ENCODE data around the gene KMT2C.

KMT2C gene

DNA sequence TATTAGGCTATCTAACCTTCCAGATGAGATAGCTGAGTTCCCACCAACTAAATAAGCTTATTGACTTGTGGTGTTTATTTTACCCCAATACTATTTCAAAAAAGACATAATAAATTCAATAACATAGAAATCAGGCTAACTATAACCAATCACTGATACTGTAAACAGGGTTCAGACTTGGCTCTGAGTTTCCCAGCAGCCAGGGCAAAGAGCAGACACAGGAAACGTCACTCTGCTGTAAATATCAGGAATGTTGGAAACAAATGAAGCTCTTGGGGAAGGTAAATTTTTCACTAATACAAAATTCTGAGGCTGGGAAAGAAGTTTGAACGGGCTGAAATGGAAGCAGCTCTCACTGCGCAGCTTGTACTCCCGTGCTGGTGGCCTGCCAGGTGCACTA, 295.7 kb downstream of the KMT2C start:
- DNase-seq (ENCODE audit: low spot score), result no peak

DNA sequence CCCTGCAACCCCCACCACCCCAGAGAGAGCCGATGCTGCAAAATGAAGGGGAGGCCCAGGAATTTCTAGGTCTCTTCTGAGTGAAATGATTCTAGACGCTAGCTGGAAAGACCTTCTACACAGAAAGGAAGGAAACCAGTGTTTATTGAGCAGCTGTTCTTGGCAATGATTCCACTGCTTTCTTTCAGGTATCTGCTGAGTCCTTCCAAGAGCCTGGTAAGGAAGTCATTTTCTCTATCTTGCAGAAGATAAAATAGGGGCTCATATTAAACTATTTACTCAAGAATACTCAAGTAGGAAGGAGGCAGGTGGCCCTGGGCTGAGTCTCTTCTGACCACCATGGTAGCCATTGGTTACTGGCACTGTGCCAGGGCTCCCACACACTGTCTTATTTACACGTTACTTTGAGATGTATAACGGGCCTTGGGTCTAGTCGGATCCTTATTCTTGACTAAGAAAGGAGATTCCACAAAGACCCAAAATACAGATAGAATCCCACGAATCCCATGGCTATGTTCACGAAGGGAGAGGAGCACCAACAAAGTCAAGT, 298.3 kb downstream of the KMT2C start:
- no peak for DNase-seq (ENCODE audit: low spot score)

DNA sequence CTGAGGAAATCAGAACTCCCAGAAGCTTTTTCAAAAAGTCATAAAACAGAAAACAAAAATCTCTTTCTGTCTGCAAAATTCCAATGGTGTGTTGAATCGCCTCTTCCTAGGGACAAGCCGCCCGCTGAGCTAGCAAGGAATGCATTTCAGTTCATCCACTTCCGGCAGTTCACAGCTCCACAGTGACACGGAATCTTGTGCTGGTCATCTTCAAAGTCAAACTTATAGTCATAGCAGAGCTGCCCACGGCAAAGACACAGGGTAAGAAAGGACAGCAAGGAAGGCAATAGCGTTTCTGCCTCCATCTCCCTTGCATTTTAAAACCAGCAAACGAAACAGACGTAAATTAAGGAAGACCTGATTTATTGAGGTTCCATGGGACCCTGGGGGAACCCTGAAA, 299.1 kb downstream of the KMT2C start:
- DNase-seq (ENCODE audit: low spot score), result no peak

DNA sequence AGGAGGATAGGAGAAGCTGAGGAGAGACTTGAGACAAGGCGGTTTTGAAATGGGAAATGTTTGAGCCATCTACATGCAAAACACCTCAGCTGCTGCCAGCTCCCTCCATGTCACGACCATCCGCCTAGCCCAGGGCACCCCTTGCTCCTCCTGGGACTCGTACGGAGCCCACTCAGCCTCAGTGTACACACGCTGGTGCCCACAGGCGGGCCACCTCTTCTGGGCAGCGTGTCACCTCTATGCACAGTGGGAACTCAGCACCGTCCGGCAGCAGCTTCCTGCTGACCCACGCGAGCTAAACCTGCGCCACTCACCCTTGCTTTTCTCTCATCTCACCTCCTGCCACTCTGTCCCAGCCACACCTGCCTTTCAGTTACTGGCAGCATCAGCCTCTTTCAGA, 302.0 kb downstream of the KMT2C start:
- DNase-seq (ENCODE audit: low spot score), result no peak

DNA sequence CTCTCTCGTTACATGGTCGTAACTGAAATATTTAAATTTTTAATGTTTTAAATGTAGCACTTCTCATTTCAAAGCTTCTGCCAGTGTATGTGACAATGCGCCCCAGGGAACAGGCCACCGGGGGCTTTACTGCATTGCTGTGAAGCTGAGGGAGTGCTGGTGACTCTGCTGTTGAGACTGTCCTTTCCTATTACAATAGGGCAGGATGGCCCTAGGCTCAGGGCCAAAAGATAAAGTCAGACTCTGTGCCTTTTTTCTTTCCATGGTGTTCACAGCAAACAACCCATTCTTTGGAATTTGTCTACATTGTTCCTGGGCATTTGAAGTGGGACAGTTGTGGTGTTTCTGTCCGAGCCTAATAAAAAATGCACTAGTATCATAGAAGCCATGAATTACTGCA, 303.0 kb downstream of the KMT2C start:
- DNase-seq (ENCODE audit: low spot score), result no peak

DNA sequence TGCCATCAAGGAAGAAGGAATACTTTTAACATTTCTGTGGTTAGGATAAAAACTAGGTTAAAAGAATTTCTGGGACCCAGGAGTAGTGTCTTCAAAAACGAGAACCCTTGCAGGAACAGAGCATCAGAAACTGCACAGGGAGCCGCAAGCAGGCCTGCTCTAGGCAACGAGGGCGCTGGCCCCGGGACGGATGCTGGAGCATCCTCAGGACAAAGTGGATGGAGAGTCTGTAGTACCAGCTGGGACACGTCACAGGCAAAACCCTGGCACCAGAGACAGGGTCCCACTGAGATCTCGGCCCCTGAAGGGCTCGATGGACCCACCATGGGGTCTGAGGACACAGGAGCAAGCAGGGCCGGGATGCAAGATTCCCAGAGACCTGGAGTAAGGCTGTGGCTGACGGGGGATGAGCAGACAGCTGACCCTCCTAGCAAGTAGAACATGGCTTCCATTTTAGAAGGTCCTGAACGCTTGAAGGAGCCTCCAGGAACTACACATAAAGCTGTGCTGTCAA, 303.8 kb downstream of the KMT2C start:
- DNase-seq (ENCODE audit: low spot score), result no peak

DNA sequence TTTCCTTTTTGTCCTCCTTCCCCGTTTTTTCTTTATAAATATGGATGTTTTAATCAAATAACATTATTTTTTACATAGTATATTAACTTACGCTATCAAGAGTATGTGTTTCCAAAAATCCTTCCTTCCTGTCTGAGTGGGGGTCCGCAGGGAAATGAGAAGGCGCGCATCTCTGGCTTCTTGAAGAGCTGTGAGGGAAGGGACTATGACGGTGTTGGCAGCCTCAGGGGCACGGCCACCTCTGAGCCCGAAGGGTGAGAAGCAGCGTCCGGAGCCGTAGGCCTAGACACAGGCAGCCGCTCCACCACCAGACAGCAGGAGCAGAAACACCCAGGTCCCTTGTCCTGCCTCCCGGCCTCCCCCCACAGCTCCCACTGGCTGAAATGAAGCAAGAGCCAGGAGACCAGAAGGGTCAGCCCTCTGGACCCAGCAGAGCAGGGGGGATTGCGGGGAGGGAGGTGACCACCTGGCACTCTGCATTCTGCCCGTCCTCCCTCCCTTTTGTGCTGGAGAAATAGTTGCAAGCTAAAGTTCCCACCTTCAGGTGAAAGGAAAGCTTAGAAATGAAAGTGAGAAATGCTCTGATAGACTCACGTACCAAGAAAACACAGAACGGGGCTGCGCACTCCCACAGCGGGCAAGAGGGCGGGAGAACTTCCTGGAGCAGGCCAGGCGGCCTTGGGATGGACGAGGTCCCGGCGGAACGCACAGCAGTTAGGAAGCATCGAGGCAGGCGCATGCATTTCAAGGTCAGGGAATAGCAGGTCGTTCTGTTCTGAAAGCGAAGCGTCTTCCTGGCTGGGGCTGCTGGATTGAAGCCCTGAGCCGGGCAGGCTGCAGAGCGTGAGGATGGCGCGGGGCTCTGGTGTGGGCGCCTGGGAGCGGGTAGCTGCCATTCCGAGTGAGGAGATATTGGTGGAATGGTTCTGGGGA, 304.9 kb downstream of the KMT2C start:
- no peak for DNase-seq (ENCODE audit: low spot score)

DNA sequence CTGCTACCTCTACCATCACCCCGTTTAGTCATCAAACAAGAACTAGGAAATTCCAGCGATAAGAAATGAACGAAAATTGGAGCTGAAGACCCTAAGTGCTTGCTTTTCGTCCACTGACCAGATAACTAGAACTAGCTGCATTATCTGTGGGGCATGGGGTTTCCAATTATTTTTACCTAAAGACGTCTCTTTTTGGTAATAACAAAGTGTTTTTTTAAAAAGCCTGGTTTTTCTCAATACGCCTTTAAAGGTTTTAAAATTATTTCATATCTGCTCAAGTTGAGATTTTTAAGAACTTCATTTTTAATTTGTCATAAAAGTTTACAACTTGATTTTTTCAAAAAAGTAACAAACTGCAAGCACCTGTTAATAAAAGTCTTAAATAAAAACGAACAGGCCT, 306.1 kb downstream of the KMT2C start:
- no peak for DNase-seq (ENCODE audit: low spot score)

DNA sequence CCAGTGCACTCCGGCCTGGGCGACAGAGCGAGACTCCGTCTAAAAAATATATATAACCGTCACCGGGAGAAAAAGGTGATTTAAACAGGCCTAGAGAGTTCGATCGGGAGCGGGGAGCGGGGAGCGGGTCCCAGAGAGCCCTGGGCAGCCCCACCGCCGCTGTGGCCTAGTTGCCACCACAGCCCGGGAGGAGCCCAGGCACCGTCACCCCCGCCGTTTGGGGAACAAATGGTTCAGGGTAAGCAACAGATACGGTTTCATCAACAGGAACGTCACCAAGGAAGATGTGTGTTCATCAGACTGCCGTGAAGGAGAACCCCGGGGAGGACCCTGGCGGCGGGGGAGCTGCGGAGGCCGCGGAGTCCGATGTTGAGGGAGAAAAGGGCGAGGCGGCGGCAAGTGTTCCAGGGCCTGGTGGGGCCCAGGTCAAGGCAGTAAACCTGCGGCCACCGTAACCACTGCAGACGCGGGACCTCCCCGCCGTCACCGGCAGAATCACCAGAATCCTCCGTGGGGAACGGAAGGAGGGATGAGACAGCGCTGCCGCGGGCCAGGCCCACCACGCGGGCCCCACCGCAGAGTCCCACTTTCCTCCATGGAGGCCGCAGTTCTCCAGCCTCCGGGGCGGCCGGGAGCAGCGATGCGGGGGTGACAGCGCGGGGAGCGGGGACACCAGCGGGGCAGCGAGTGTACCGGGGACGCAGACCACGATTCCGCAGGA, 306.9 kb downstream of the KMT2C start:
- DNase-seq (ENCODE audit: low spot score), result no peak

DNA sequence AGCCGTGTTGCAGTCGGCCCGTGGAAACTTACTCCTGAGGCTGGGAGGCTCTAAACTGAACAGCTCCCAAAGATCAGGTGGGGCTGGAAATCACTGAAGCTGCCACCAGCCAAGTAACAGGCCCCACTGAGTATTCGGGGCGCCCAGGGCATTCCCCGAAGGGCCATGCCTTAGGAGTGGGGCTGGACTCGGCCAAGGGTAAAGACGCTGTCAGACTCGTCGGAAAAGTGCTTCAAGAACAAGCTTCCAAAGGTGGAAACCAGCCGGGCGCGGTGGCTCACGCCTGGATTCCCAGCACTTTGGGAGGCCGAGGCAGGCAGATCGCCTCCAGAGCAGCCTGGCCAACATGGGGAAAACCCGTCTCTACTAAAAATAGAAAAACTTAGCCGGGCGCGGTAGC, 307.6 kb downstream of the KMT2C start:
- no peak for DNase-seq (ENCODE audit: low spot score)

DNA sequence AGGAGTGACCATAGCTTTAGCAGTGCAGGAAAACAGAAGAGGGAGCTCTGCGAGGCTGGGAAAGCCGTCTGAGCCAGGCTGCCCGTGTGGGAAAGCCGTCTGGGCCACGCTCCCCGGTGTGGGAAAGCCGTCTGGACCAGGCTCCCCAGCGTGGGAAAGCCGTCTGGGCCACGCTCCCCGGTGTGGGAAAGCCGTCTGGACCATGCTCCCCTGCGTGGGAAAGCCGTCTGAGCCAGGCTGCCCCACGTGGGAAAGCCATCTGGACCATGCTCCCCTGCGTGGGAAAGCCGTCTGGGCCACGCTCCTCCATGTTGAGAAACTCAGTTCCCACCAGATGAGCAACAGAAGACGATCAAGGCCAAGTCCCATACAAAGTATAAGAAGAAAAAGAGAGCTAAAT, 308.6 kb downstream of the KMT2C start:
- no peak for DNase-seq (ENCODE audit: low spot score)

DNA sequence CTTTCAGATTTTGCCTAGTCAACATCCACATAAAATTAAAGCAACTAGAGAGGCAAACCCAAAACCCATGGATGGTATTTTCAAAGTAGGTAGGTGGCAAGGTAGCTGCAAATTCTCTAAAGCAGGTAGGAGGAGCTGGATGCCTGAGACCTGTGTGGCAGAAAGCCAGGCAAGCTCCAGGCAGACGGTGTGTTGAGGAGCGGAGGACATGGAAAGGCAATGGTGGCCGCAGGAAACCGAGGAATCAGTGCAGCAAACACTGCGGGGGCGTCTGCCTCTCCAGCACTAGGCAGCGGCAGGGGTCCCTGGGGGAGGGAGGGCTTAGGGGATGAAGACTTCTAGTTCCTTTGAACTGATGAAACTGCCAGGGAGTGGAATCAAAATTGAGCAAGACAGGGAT, 309.1 kb downstream of the KMT2C start:
- no peak for DNase-seq (ENCODE audit: low spot score)

DNA sequence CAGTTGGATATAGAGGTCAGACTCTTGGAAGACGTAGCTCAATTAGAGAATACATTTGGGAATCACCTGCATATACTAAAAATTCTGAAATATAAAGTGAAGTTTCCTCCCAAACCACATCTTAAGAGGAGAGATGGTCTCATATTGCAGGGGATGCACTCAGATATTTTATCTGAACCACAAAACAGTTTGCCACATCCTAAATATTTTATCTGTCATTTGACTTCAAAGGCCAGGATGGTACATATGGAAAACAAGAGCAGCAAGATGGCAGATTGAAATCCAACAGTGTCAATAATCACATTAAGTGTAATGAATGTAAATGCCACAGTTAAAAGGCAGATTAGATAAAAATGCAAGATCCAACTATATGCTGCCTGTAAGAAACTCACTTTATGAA, 313.3 kb downstream of the KMT2C start:
- DNase-seq (ENCODE audit: low spot score), result no peak

DNA sequence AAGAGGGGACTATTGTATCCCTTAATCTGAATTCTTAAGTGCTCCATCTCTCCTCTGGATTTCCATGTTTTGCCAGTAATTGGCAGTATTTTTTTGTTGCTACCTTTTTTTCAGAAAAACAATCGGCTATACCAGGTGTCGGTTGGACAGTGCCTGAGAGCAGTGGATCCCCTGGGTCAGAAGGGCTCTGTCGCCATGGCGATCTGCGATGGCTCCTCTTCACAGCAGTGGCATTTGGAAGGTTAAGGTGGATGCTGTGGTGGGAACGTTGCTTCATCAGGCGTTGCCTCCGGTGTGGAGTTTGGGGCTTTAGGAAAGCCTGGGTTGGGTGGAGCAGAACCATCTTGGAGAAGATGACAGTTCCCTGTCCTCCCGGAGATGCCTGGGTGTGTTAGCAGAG, 314.4 kb downstream of the KMT2C start:
- no peak for DNase-seq (ENCODE audit: low spot score)

DNA sequence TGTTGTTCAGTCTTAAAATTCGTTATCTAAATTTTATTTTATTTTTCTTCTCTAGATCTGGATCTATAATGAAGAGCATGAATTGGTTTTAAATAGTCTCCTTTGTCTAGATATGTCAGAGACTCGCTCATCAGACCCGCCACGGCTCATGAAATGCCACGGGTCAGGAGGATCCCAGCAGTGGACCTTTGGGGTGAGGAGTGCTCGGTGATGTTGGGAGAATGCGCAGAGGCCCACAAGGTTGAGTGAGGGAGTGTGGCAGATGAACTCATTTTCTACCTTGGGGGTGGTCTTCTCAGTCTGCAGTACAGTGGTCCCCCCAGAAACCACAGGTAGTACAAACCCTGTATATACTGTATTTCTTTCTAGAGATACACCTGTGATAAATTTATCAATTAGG, 315.0 kb downstream of the KMT2C start:
- DNase-seq (ENCODE audit: low spot score), result no peak

DNA sequence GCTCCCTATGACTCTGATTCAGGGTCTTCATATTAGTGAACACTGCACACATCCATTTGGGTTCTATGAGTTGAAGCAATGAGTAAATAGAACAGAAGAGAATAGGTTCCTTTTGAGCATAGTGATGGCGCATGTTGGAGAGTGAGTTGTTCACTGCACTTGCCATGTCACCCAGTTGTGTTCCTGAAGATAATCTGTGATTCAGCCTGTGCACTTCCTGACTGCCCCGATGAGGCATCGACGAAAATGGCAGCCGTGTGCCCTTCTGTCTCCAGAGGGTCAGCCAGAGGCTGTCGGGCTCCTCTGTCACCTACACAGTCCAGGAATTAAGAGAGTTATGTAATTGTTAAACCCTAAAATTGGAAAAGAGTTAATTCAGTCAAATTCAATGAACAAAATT, 315.6 kb downstream of the KMT2C start:
- no peak for DNase-seq (ENCODE audit: low spot score)

DNA sequence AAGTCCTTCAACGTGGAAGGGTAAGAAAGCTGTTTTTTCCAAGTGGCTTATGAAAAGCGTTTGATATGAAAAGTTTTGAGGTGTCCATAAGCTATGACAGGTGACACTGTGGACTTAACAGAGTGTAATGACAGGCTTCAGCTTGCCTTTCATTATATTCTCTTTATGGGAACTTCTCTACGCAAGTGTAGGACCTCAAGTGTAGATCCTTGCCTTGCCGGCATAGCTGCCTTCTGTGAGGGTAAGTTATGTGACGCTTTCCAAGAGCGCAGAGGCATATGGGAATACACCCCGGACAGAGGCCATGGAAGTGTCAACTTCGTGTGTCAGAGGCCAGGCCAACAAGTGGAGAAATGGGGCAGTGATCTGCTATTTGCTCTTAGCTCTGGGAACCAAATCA, 318.4 kb downstream of the KMT2C start:
- no peak for DNase-seq (ENCODE audit: low spot score)

DNA sequence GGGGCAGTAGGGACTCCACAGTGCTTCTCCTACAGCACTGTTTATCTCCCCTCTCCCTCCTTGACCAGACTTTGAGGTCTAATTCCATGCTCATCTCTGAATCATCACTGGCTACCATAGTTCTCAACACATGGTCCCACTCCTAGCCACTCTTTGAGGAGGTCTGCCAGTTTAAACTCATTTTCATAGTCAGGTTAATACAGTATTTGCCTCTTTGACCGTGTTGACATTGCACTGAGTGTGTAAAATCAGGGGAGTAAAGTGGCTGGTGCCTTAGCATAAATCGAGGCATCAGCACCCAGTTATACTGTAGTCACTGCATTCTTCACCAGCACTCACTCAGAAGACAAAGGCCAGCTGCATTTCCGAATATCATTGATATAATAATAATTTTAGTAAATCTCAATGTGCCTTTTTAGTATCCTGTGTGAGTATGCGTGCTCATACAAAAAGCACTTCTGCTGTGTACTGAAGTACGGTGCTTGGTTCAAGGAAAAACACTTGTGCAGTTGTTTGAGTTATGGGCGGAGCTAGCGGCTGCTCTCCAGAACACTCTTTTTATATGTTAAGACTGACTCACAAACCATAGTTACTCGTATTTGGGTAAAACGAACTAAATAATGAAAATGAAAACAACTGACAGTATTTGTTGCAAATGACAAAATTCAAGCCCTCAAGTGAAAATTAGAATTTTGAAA, 320.6 kb downstream of the KMT2C start:
- DNase-seq (ENCODE audit: low spot score), result no peak

DNA sequence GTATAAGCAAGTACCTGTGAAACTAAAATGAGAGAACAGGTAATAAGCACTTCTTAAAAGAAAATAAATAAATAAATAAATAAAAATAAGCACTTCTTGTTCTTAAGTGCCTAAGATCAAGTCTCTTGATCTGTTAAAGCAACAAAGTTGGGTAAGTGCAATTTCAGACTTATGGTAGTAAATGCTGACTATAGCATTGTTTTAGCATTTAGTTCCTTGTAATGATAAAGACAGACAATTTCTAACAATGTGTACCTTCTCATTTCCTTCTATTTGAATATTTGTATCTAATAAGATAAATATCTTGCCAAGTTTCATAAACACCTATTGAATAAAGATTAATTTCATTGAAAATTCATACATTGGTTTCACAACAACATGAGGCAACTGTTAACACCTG, 323.0 kb downstream of the KMT2C start:
- DNase-seq (ENCODE audit: low spot score), result no peak

DNA sequence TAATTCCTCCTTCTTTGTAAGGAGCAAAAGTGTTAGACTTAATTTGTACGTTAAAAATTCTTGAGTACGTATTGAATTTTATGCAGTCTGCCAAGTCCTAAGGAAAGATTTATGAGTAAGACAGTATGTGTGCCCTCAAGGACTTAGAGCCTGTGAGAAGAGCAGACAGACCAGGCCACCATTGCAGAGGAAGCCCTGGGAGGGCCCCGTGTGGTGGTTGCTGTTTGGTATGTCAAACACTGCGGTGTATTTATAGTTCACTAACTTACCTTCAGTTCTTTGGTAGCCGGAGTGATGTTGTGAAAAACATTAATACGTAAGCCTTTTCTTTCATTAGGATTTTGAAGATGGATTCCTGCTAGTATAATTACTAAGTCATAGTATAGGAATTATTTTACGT, 327.4 kb downstream of the KMT2C start:
- DNase-seq (ENCODE audit: low spot score), result no peak

DNA sequence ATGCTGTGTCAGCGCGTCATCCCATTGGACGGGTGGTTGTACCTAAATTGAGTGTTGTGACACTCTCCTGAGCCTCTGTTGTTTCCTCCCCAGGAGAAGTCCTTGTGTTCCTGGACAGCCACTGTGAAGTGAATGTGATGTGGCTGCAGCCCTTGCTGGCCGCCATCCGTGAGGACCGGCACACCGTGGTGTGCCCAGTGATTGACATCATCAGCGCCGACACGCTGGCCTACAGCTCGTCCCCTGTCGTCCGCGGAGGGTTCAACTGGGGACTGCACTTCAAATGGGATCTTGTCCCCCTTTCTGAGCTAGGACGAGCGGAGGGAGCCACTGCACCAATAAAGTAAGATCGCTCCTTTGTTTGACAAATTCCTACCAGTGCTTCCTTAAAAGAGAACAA, 327.9 kb downstream of the KMT2C start:
- no peak for DNase-seq (ENCODE audit: low spot score)

DNA sequence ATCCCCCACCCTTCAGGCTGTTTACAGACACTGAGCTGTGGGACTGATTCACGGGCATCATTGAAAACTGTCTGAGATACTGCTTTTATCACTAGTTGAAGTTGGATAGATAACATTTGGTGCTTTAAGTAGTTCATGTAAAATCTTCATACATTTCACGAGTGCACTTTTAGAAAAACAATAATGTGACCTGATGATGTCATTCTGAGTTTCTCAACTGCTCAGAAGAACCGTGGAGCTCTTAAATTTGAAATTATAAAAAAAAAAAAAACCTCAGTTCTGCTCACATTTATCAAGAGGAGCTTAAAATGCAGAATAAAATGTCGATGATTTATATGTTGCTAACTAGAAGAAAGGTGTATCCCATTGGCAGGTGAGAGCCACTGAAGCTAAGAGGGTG, 328.8 kb downstream of the KMT2C start:
- no peak for DNase-seq (ENCODE audit: low spot score)
